ENCODE measurements around the gene MSH3.
A peak's percentile ranks its signal among the peaks of the same experiment; 100 is the strongest.

Gene MSH3

DNA sequence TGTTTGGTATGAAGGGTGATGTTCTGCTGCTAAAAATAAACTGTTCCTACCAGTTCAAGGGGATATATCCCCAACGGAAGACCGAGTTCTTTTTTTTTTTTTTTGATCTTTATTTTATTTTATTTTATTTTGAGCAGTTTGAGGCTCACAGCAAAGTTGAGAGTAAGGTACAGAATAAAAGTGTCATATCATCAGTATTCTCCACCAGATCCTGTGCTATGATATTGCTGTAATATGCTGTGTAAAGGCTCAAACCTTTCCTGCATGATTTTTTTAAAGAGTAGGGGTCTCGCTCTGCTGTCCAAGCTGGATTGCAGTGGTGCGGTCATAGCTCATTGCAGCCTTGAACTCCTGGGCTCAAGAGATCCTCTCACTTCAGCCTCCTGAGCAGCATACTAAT, 35.2 kb downstream of the MSH3 start:
- Histone ChIP-seq H3K36me3 (ENCODE audit: insufficient read depth, low read length) (no peaks in the 10 kb centered on the region; the same call in 1 of the 2 replicates), H3K27me3 (ENCODE audit: insufficient read depth, low read length) (no peaks in the 10 kb centered on the region), H3K4me3 (ENCODE audit: low read length) (no peak overlapping the region), H3K27ac (ENCODE audit: low read depth, low read length) (no peak overlapping the region), H3K4me1 (ENCODE audit: insufficient read depth, low read length) (peaks cover 7% of the 10 kb centered on the region), H3K9ac (ENCODE audit: low read depth, low read length) (no peak overlapping the region), H3K9me3 (ENCODE audit: insufficient read depth, low read depth, low read length) (no peaks in the 10 kb centered on the region)
- WGBS = 77% methylated on average over 2 of the region's 4 CpGs

DNA sequence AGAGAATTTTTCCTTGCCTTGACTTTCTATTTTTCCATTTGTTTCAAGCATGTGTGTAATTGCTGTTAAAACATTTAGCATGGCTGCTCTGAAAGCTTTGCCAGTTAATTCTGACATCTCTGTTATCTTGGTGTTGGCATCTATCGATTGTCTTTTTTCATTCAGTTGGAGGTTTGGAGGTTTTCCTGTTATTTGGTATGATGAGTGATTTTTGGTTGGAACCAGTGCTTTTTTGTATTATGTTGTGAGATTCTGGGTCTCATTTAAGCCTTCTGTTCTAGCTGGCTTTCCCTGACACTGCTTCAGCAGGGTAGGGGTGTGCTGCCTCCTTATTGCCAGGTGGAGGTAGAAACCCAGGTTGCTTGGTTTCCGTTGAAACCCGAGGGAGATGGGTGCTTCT, 41.2 kb downstream of the MSH3 start:
- no peaks in the 10 kb centered on the region; the same call in 1 of the 2 replicates for H3K4me1 ChIP-seq (ENCODE audit: insufficient read depth, low read length)
- H3K4me3 ChIP-seq (ENCODE audit: low read length) = no peak overlapping the region
- H3K27ac ChIP-seq (ENCODE audit: low read depth, low read length) = no peak overlapping the region
- 95% methylated on average over 3 of the region's 3 CpGs for WGBS
- H3K9ac ChIP-seq (ENCODE audit: low read depth, low read length) = no peak overlapping the region
- no peaks in the 10 kb centered on the region for H3K9me3 ChIP-seq (ENCODE audit: insufficient read depth, low read depth, low read length)
- no peaks in the 10 kb centered on the region for H3K27me3 ChIP-seq (ENCODE audit: insufficient read depth, low read length)
- no peaks in the 10 kb centered on the region; the same call in 1 of the 2 replicates for H3K36me3 ChIP-seq (ENCODE audit: insufficient read depth, low read length)

DNA sequence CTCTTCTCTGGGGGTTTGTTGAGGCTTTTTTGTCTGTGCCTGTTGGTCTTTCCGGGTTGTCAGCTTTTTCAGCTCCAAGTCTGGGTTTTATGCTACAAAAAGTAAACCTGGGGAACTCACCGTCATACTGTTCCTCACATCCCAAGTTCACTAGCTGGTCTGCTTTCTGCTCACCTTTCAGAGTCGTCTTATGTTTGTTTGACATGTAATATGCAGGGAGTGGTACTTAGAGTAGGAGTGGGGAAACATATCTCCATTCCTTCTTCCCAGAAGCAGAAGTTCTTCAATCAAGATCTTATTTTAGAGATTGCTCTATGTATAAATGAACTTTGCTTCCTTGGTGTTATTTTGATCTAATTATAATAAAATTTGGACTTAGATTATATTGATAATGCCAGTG, 42.0 kb downstream of the MSH3 start:
- Histone ChIP-seq H3K9me3 (ENCODE audit: insufficient read depth, low read depth, low read length) (no peaks in the 10 kb centered on the region), H3K4me1 (ENCODE audit: insufficient read depth, low read length) (no peaks in the 10 kb centered on the region; the same call in 1 of the 2 replicates), H3K4me3 (ENCODE audit: low read length) (no peak overlapping the region), H3K27ac (ENCODE audit: low read depth, low read length) (no peak overlapping the region), H3K9ac (ENCODE audit: low read depth, low read length) (no peak overlapping the region), H3K36me3 (ENCODE audit: insufficient read depth, low read length) (no peaks in the 10 kb centered on the region), H3K27me3 (ENCODE audit: insufficient read depth, low read length) (no peaks in the 10 kb centered on the region)
- WGBS = 92% methylated on average over 2 of the region's 3 CpGs

DNA sequence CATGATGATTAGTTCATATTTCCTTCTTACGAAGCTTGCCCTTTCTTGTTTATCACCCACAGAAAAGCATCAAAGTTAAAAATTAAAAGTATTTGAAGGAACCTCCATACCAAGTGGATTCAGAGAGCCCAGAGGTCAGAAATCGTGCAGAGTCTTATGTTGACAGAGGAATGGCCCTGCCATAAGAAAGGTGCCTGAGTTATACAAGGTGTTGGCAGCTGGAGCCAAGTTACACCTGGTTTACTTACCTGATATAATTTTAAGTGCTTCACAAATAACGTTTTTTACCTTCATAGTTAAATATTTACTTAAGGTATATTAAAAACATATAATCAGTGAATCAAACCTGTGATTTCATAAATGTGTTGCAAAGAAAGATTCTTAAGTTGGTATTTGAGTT, 42.6 kb downstream of the MSH3 start:
- no peak overlapping the region for H3K4me3 ChIP-seq (ENCODE audit: low read length)
- no peak overlapping the region for H3K9ac ChIP-seq (ENCODE audit: low read depth, low read length)
- WGBS = 88% methylated on average over 2 of the region's 3 CpGs

DNA sequence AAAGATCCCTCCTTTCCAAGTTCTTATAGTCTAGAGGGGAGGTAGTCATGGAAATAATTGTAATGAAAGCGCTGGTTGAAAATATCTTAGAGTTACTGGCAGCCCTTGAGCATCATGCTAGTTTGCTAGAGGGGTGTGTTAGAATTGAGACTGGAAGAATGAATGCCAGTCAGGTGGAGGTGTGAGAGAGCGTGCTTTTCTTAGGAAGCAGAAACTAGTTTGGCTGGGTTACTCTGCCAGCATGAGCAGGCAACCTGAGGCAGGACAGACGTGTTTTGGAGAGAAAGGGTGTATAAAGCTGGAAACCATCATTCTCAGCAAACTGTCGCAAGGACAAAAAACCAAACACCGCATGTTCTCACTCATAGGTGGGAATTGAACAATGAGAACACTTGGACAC, 43.9 kb downstream of the MSH3 start:
- Histone ChIP-seq H3K27ac (ENCODE audit: low read depth, low read length) (no peak overlapping the region), H3K27me3 (ENCODE audit: insufficient read depth, low read length) (no peaks in the 10 kb centered on the region), H3K4me1 (ENCODE audit: insufficient read depth, low read length) (peaks cover 2% of the 10 kb centered on the region; the same call in 1 of the 2 replicates), H3K9me3 (ENCODE audit: insufficient read depth, low read depth, low read length) (no peaks in the 10 kb centered on the region), H3K9ac (ENCODE audit: low read depth, low read length) (no peak overlapping the region), H3K36me3 (ENCODE audit: insufficient read depth, low read length) (no peaks in the 10 kb centered on the region), H3K4me3 (ENCODE audit: low read length) (no peak overlapping the region)
- WGBS = 77% methylated on average over 5 of the region's 5 CpGs

More for the DNA sequence above, 42.6 kb downstream of the MSH3 start:
- no peak overlapping the region for H3K27ac ChIP-seq (ENCODE audit: low read depth, low read length)
- no peaks in the 10 kb centered on the region for H3K36me3 ChIP-seq (ENCODE audit: insufficient read depth, low read length)
- H3K27me3 ChIP-seq (ENCODE audit: insufficient read depth, low read length) = no peaks in the 10 kb centered on the region
- no peaks in the 10 kb centered on the region for H3K9me3 ChIP-seq (ENCODE audit: insufficient read depth, low read depth, low read length)
- H3K4me1 ChIP-seq (ENCODE audit: insufficient read depth, low read length) = no peaks in the 10 kb centered on the region; the same call in 1 of the 2 replicates

DNA sequence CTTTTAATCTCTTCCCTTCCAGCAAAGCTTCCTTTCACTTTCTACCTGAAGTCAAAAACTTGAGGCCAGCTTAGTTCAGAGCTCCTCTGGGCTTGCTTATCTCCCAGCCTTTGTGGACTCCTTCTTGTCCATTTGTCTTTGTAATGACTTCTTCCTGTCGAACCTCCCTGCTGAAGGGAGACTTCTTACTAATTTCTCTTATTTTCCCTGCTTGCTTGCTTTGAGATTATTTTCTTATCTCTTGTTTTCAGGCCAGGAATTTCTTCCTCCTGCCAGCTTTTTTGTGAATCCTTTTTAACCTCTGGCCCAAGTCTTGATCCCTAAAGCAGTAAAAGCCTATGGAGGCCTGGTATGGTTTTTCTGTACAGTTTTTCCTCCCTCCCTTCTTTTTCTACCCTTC, 47.1 kb downstream of the MSH3 start:
- Histone ChIP-seq H3K4me3 (ENCODE audit: low read length) (no peak overlapping the region), H3K36me3 (ENCODE audit: insufficient read depth, low read length) (peaks cover 6% of the 10 kb centered on the region; the same call in 1 of the 2 replicates), H3K27me3 (ENCODE audit: insufficient read depth, low read length) (no peaks in the 10 kb centered on the region), H3K9me3 (ENCODE audit: insufficient read depth, low read depth, low read length) (no peaks in the 10 kb centered on the region), H3K4me1 (ENCODE audit: insufficient read depth, low read length) (peaks cover 15% of the 10 kb centered on the region), H3K9ac (ENCODE audit: low read depth, low read length) (no peak overlapping the region), H3K27ac (ENCODE audit: low read depth, low read length) (no peak overlapping the region)
- WGBS = 63% methylated on average over 1 of the region's 1 CpG

DNA sequence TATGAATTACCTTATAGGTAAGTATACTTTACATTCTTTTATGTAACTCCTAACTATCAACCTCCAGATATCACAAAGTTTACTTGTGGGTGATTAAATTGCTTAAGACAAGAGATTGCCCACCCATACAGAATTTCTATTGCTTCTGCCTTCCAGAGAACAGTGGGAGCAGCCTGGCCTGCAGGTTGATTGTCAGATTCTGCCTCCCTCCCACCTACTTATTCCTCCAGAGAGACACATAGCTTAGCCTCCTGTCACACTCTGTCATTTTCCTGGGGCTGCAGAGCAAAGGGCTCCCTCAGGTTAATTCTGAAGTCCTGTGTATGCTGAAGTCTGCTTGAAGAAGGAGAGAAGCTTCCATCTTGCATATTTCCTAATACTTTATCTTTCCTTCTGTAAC, 48.8 kb downstream of the MSH3 start:
- Histone ChIP-seq H3K27me3 (ENCODE audit: insufficient read depth, low read length) (no peaks in the 10 kb centered on the region), H3K36me3 (ENCODE audit: insufficient read depth, low read length) (peaks cover 16% of the 10 kb centered on the region), H3K9ac (ENCODE audit: low read depth, low read length) (no peak overlapping the region), H3K4me1 (ENCODE audit: insufficient read depth, low read length) (peaks cover 15% of the 10 kb centered on the region), H3K27ac (ENCODE audit: low read depth, low read length) (no peak overlapping the region), H3K9me3 (ENCODE audit: insufficient read depth, low read depth, low read length) (no peaks in the 10 kb centered on the region), H3K4me3 (ENCODE audit: low read length) (no peak overlapping the region)

DNA sequence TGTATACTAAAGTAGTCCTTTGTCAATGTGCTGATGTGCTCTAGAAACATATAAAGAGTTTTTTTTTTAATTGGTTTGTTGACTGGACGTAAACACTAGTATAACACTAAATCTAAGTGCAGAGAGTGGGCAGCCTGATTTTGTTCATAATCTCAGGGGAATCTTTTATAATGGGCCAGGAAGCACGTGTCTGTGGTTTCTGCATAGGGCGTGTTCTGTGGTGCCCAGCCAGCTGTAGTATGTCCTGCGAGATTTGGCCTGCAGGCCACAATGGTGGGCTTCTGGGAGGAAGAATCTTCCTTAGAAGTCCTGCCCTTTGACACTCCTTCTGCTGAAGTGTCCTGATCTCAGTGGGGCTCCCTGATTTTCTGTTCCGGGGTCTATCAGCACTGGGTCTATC, 49.3 kb downstream of the MSH3 start:
- Histone ChIP-seq H3K27me3 (ENCODE audit: insufficient read depth, low read length) (no peaks in the 10 kb centered on the region), H3K4me3 (ENCODE audit: low read length) (no peak overlapping the region), H3K9ac (ENCODE audit: low read depth, low read length) (peak overlapping the region; percentile 9; the same call in 1 of the 2 replicates), H3K27ac (ENCODE audit: low read depth, low read length) (peak overlapping the region; percentile 51; the same call in 1 of the 2 replicates), H3K4me1 (ENCODE audit: insufficient read depth, low read length) (peaks cover 15% of the 10 kb centered on the region), H3K9me3 (ENCODE audit: insufficient read depth, low read depth, low read length) (no peaks in the 10 kb centered on the region), H3K36me3 (ENCODE audit: insufficient read depth, low read length) (peaks cover 20% of the 10 kb centered on the region)
- 92% methylated on average over 5 of the region's 5 CpGs for WGBS

DNA sequence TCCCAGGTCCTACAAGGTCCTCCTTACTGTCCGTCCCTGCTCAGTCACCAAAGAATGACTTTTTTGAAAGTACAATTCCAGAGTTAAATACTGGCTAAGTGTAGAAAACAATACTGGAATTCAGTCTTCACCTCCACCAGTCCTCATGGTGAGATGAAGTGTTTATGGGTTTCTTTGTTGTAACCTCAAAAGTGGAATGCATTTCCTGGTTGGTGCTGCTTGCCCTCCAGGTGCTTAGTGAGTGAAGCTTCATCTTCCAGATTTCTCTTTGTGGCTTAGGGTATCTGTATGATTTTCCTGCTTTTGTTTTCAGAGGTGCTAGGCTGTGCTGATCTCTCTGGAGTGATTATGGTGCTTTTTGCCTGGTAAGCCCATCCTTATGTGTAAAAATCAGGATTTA, 49.8 kb downstream of the MSH3 start:
- Histone ChIP-seq H3K9ac (ENCODE audit: low read depth, low read length) (peak overlapping the region; percentile 9; the same call in 1 of the 2 replicates), H3K4me3 (ENCODE audit: low read length) (no peak overlapping the region), H3K4me1 (ENCODE audit: insufficient read depth, low read length) (peaks cover 15% of the 10 kb centered on the region), H3K27me3 (ENCODE audit: insufficient read depth, low read length) (no peaks in the 10 kb centered on the region), H3K9me3 (ENCODE audit: insufficient read depth, low read depth, low read length) (no peaks in the 10 kb centered on the region), H3K36me3 (ENCODE audit: insufficient read depth, low read length) (peaks cover 21% of the 10 kb centered on the region), H3K27ac (ENCODE audit: low read depth, low read length) (peak overlapping the region; percentile 51; the same call in 1 of the 2 replicates)
- 65% methylated on average over 1 of the region's 1 CpG for WGBS

DNA sequence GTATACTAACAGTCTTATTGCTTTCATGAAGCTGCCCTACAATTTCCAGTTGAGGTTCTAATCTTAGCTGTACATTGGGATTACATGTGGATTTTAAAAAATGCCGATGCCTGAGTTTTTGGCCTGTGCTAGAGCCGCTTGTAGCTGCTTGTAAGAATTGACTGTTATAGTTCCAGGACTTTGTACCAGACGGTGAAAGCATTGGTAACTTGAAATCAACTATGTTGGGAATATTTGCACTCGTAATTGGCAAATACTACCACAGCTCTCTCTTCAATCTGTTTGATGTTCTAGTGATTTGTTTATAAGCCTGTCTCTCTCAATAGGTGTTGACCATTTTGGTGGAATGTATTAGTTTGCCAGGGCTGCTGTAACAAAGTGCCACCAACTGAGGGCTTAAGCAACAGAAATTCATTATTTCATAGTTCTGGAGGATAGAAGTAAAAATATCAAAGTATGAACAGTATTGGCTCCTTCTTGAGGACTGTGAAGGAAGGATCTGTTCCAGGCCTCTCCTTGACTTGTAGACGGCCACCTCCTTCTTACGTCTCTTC, 50.8 kb downstream of the MSH3 start:
- 88% methylated on average over 6 of the region's 6 CpGs for WGBS

DNA sequence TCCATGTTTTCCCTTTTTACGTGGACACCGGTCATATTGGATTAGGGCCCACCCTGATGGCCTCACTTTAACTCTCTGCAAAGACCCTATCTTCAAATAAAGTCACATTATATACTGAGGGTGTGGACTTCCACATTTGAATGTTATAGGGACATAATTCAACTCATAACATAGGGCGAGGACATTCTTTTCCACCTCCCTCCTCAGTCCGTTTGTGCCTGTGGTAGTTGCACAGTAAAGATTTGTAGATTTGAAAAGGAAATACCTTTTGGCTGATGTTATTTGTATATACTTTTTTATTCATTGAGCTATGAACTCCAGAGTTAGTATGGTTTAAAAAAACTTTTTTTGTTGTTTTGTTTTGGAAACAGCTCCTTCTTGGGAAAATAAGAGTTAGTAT, 51.3 kb downstream of the MSH3 start:
- no peak overlapping the region for H3K4me3 ChIP-seq (ENCODE audit: low read length)
- 96% methylated on average over 2 of the region's 4 CpGs for WGBS
- H3K27ac ChIP-seq (ENCODE audit: low read depth, low read length) = no peak overlapping the region
- H3K9me3 ChIP-seq (ENCODE audit: insufficient read depth, low read depth, low read length) = no peaks in the 10 kb centered on the region
- H3K36me3 ChIP-seq (ENCODE audit: insufficient read depth, low read length) = peaks cover 21% of the 10 kb centered on the region
- no peak overlapping the region for H3K9ac ChIP-seq (ENCODE audit: low read depth, low read length)
- peaks cover 15% of the 10 kb centered on the region for H3K4me1 ChIP-seq (ENCODE audit: insufficient read depth, low read length)
- H3K27me3 ChIP-seq (ENCODE audit: insufficient read depth, low read length) = no peaks in the 10 kb centered on the region

More for the DNA sequence above, 50.8 kb downstream of the MSH3 start:
- Histone ChIP-seq H3K4me1 (ENCODE audit: insufficient read depth, low read length) (peaks cover 15% of the 10 kb centered on the region), H3K36me3 (ENCODE audit: insufficient read depth, low read length) (peaks cover 21% of the 10 kb centered on the region), H3K27me3 (ENCODE audit: insufficient read depth, low read length) (no peaks in the 10 kb centered on the region), H3K4me3 (ENCODE audit: low read length) (no peak overlapping the region), H3K9me3 (ENCODE audit: insufficient read depth, low read depth, low read length) (no peaks in the 10 kb centered on the region), H3K27ac (ENCODE audit: low read depth, low read length) (no peak overlapping the region), H3K9ac (ENCODE audit: low read depth, low read length) (no peak overlapping the region)
